HEK293 (cell line): Measurements from ENCODE around the gene SLC35F3.
A peak's percentile ranks its signal among the peaks of the same experiment; 100 is the strongest.

Experiments used
- MYNN ChIP-seq: fragments of 450-650 bp; formaldehyde crosslinking; IDR thresholded peaks from 2 replicates; pipeline ENCODE4 v1.5.1; 2016; ENCODE audit warnings: missing biosample characterization, missing genetic modification characterization, borderline replicate concordance
- ZNF133 ChIP-seq: fragments of 450-650 bp; formaldehyde crosslinking; IDR thresholded peaks from 2 replicates; pipeline ENCODE4 v1.5.1; 2016; ENCODE audit warnings: missing biosample characterization, missing genetic modification characterization
- ZNF16 ChIP-seq: fragments of 450-650 bp; formaldehyde crosslinking; IDR thresholded peaks from 2 replicates; pipeline ENCODE4 v1.5.1; 2016; ENCODE audit warnings: low read depth, missing biosample characterization, missing genetic modification characterization
- ZNF274 ChIP-seq, 2 experiments: fragments of 200-500 bp in 1 of 2; fragments of 450-650 bp in 1 of 2; sonication (Bioruptor generic) in 1 of 2; formaldehyde crosslinking in 1 of 2; IDR thresholded peaks; 2 replicates each; pipeline versions ENCODE4 v1.5.1 to v1.6.1; 2014 to 2016; ENCODE audit warnings: borderline replicate concordance in 1 of 2, inconsistent platforms in 1 of 2, low read length in 1 of 2, missing biosample characterization in 1 of 2, missing genetic modification characterization in 1 of 2
- ZNF768 ChIP-seq: fragments of 450-650 bp; formaldehyde crosslinking; IDR thresholded peaks from 2 replicates; pipeline ENCODE4 v1.5.1; 2018; ENCODE audit warnings: missing biosample characterization, mild to moderate bottlenecking, missing genetic modification characterization
- TF ChIP-seq, protein P1 (sequence below): fragments of 450-650 bp; formaldehyde crosslinking; IDR thresholded peaks from 2 replicates; pipeline ENCODE4 v1.5.1; 2016; ENCODE audit warnings: missing biosample characterization, missing genetic modification characterization
- TF ChIP-seq, protein P2 (sequence below): fragments of 450-650 bp; formaldehyde crosslinking; conservative IDR thresholded peaks from 2 replicates; pipeline ENCODE4 v1.5.1; 2016; ENCODE audit warnings: low read depth, missing biosample characterization, missing genetic modification characterization

DNA sequence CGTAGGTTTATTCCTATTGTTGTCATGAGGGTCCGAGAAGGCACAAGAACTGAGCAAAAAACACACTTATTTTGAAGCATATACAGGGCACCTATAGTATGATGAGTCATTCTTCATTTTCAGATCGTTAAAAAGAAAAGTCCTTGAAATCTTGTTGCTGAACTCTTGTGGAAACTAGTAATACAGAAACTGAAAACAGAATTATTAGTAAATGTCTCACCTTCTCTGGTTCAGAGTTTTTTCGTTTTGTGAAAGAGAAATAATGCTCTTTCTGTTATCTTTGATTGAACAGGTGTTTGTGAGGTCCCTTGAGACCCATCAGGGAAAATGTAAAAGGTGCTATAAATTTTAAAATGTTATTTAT lies 366.7 kb downstream of the SLC35F3 start:
- TF ChIP-seq, protein P1, sequence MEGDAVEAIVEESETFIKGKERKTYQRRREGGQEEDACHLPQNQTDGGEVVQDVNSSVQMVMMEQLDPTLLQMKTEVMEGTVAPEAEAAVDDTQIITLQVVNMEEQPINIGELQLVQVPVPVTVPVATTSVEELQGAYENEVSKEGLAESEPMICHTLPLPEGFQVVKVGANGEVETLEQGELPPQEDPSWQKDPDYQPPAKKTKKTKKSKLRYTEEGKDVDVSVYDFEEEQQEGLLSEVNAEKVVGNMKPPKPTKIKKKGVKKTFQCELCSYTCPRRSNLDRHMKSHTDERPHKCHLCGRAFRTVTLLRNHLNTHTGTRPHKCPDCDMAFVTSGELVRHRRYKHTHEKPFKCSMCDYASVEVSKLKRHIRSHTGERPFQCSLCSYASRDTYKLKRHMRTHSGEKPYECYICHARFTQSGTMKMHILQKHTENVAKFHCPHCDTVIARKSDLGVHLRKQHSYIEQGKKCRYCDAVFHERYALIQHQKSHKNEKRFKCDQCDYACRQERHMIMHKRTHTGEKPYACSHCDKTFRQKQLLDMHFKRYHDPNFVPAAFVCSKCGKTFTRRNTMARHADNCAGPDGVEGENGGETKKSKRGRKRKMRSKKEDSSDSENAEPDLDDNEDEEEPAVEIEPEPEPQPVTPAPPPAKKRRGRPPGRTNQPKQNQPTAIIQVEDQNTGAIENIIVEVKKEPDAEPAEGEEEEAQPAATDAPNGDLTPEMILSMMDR (tag by site-specific recombination) = no peak
- no peak for TF ChIP-seq ZNF274 (IDR thresholded peaks at IDR 0.05; ENCODE audit: low read length)
- no peak for TF ChIP-seq ZNF274 (tag by site-specific recombination; IDR thresholded peaks at IDR 0.05; ENCODE audit: borderline replicate concordance)
- TF ChIP-seq, protein P2, sequence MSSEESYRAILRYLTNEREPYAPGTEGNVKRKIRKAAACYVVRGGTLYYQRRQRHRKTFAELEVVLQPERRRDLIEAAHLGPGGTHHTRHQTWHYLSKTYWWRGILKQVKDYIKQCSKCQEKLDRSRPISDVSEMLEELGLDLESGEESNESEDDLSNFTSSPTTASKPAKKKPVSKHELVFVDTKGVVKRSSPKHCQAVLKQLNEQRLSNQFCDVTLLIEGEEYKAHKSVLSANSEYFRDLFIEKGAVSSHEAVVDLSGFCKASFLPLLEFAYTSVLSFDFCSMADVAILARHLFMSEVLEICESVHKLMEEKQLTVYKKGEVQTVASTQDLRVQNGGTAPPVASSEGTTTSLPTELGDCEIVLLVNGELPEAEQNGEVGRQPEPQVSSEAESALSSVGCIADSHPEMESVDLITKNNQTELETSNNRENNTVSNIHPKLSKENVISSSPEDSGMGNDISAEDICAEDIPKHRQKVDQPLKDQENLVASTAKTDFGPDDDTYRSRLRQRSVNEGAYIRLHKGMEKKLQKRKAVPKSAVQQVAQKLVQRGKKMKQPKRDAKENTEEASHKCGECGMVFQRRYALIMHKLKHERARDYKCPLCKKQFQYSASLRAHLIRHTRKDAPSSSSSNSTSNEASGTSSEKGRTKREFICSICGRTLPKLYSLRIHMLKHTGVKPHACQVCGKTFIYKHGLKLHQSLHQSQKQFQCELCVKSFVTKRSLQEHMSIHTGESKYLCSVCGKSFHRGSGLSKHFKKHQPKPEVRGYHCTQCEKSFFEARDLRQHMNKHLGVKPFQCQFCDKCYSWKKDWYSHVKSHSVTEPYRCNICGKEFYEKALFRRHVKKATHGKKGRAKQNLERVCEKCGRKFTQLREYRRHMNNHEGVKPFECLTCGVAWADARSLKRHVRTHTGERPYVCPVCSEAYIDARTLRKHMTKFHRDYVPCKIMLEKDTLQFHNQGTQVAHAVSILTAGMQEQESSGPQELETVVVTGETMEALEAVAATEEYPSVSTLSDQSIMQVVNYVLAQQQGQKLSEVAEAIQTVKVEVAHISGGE = no peak
- peak; percentile 66; the same call in 1 of the 2 replicates for TF ChIP-seq MYNN (tag by site-specific recombination)
- TF ChIP-seq ZNF768 = no peak
- no peak for TF ChIP-seq ZNF133 (tag by site-specific recombination)
- no peak for TF ChIP-seq ZNF16 (tag by site-specific recombination)
